Cardiac muscle cell (in vitro differentiated cells and primary cell): Measurements from ENCODE around the gene TBL1XR1. TPM values are rescaled to one million over a fixed set of nuclear protein-coding genes. Genes with fewer than 3 reads are reported as not detected.

ENCODE experiments used
- DNase-seq, 2 donors: peaks; one replicate each; pipeline versions ENCODE4 v3.0.0 to v3.0.0-alpha.2; 2010 to 2017; ENCODE audit warnings: low read depth in 1 of 2, low spot score in 1 of 2
- H3K27ac ChIP-seq: fragments of 200-600 bp; sonication (generic); 2 replicates; pipeline ENCODE4 v1.5.1; 2016
- H3K27me3 ChIP-seq: fragments of 200-600 bp; sonication (generic); 2 replicates; pipeline ENCODE4 v1.6.0; 2016; ENCODE audit warnings: control low read depth
- H3K36me3 ChIP-seq: fragments of 200-600 bp; sonication (generic); 2 replicates; pipeline ENCODE4 v1.5.1; 2016; ENCODE audit warnings: control low read depth
- H3K4me1 ChIP-seq: fragments of 200-600 bp; sonication (generic); 2 replicates; pipeline ENCODE4 v1.8.1; 2017; ENCODE audit warnings: low read depth, mild to moderate bottlenecking, mixed run types
- H3K4me3 ChIP-seq: fragments of 200-600 bp; sonication (generic); 2 replicates; pipeline ENCODE4 v1.5.1; 2016; ENCODE audit warnings: mild to moderate bottlenecking
- H3K9me3 ChIP-seq: fragments of 200-600 bp; sonication (generic); 2 replicates; pipeline ENCODE4 v1.5.1; 2017; ENCODE audit warnings: low read depth, mild to moderate bottlenecking, control low read depth
- CTCF ChIP-seq: IDR thresholded peaks from 2 replicates; pipeline ENCODE4 v1.5.1; 2012; ENCODE audit warnings: low read depth, mild to moderate bottlenecking, low read length
- polyA plus RNA-seq: library from polyadenylated mRNA; unstranded; fragments of >200 nt; fragmentation: Nextera tagmentation; extraction: Ambion mirVana; gene quantifications from 2 replicates; pipeline ENCODE4 v1.2.1, GENCODE V29; 2016
- total RNA-seq: library from RNA; depleted of rRNA; stranded (reverse); fragments of >200 nt; gene quantifications from 2 replicates; pipeline ENCODE4 v1.2.3, GENCODE V29; 2016

Gene TBL1XR1
- total and polyA plus RNA-seq, 2 experiments from 2014 or later: 23.7 to 81.7 TPM

- Histone ChIP-seq H3K9me3 (no peaks in the 10 kb centered on the region), H3K36me3 (peaks cover 31% of the 10 kb centered on the region), H3K27ac (peak overlapping the region; percentile 10), H3K4me1 (peaks cover 5% of the 10 kb centered on the region), H3K4me3 (no peak overlapping the region), H3K27me3 (no peaks in the 10 kb centered on the region)
- DNase-seq: no peak
- no peak for TF ChIP-seq CTCF
Observed at GRCh38 chr3:177035676-177036075, 161.6 kb downstream of the TBL1XR1 start.

GRCh38 chr3:177034832-177035475 lies 162.3 kb downstream of the TBL1XR1 start:
- Histone ChIP-seq H3K9me3 (no peaks in the 10 kb centered on the region), H3K4me3 (no peak overlapping the region), H3K36me3 (peaks cover 38% of the 10 kb centered on the region), H3K27me3 (no peaks in the 10 kb centered on the region), H3K27ac (no peak overlapping the region), H3K4me1 (peaks cover 5% of the 10 kb centered on the region)
- no peak for TF ChIP-seq CTCF
- DNase-seq: no peak

GRCh38 chr3:177026505-177027277 lies 170.6 kb downstream of the TBL1XR1 start:
- Histone ChIP-seq H3K9me3 (no peaks in the 10 kb centered on the region), H3K27me3 (no peaks in the 10 kb centered on the region), H3K4me3 (no peak overlapping the region), H3K36me3 (peaks cover 26% of the 10 kb centered on the region), H3K27ac (peak overlapping the region; percentile 4), H3K4me1 (no peaks in the 10 kb centered on the region)
- DNase-seq: peak in 1 of 2 donors; percentile 58
- no peak for TF ChIP-seq CTCF

GRCh38 chr3:177015881-177016280 lies 181.4 kb downstream of the TBL1XR1 start:
- H3K27ac ChIP-seq: peak overlapping the region; percentile 47
- no peak for TF ChIP-seq CTCF
- no peak for DNase-seq
- no peaks in the 10 kb centered on the region for H3K27me3 ChIP-seq
- H3K9me3 ChIP-seq: no peaks in the 10 kb centered on the region
- peaks cover 3% of the 10 kb centered on the region for H3K36me3 ChIP-seq
- no peak overlapping the region for H3K4me3 ChIP-seq
- no peaks in the 10 kb centered on the region for H3K4me1 ChIP-seq

- no peak for TF ChIP-seq CTCF
- no peaks in the 10 kb centered on the region for H3K4me1 ChIP-seq
- H3K4me3 ChIP-seq: no peak overlapping the region
- no peak for DNase-seq
- H3K27me3 ChIP-seq: no peaks in the 10 kb centered on the region
- H3K9me3 ChIP-seq: no peaks in the 10 kb centered on the region
- H3K27ac ChIP-seq: no peak overlapping the region
- H3K36me3 ChIP-seq: peaks cover 3% of the 10 kb centered on the region
Observed at GRCh38 chr3:177013681-177014280, 183.5 kb downstream of the TBL1XR1 start.
